Activated naive CD8-positive, alpha-beta T cell treated with anti-CD3 and anti-CD28 coated beads for 36 hours (primary cell): ENCODE measurements around the gene C1QTNF5. TPM values are rescaled to one million over a fixed set of nuclear protein-coding genes. Genes with fewer than 3 reads are reported as not detected.

Source experiments
- total RNA-seq, 2 experiments: library from RNA; stranded (reverse); gene quantifications; one replicate each; pipeline ENCODE4 v1.2.3, GENCODE V29; 2021

C1QTNF5 gene
- total RNA-seq, 2 experiments from 2014 or later: not detected

Other genes with a start within 250 kb of the C1QTNF5 start
- 10 to 100 TPM; 58.3 to 63.6 TPM for gene DPAGT1, start 239.0 kb downstream of the C1QTNF5 start, total RNA-seq
- gene C2CD2L, start 233.5 kb downstream of the C1QTNF5 start, total RNA-seq: 10 to 100 TPM; 19.3 to 20.0 TPM
- 10 to 100 TPM; 20.3 to 21.5 TPM for gene HINFP, start 219.3 kb downstream of the C1QTNF5 start, total RNA-seq
- under 1 TPM; 0.12 to 0.22 TPM for gene ABCG4, start 191.8 kb downstream of the C1QTNF5 start, total RNA-seq
- 10 to 100 TPM; 19.3 to 20.7 TPM for gene NLRX1, start 172.2 kb downstream of the C1QTNF5 start, total RNA-seq
- not detected for gene NHERF4, start 155.4 kb downstream of the C1QTNF5 start, total RNA-seq
- 10 to 100 TPM; 21.4 TPM for gene CBL, start 134.5 kb downstream of the C1QTNF5 start, total RNA-seq
- 1 to 10 TPM; 8.9 to 9.9 TPM for gene MCAM, start 23.8 kb downstream of the C1QTNF5 start, total RNA-seq
- 10 to 100 TPM; 31.8 to 33.0 TPM for gene RNF26, start 6.4 kb downstream of the C1QTNF5 start, total RNA-seq
- gene MFRP, start 5.8 kb upstream of the C1QTNF5 start, total RNA-seq: not detected
- 1 to 10 TPM in 1 of 2 experiments, under 1 TPM in 1; 0.82 to 1.4 TPM for gene USP2, start 40.8 kb upstream of the C1QTNF5 start, total RNA-seq
- gene THY1, start 82.3 kb upstream of the C1QTNF5 start, total RNA-seq: under 1 TPM in 1 of 2 experiments, not detected in 1; 0.30 TPM